Measurements from ENCODE around the gene CYP8B1. TPM values are rescaled to one million over a fixed set of nuclear protein-coding genes. Genes with fewer than 3 reads are reported as not detected.

CYP8B1 gene
- total RNA-seq (2022; extraction: Qiagen RNA extraction) = not detected in 5 replicates

GRCh38 chr3:42875325-42876151 is at the start of gene CYP8B1:
TSS of gene CYP8B1 (minus strand) at chr3:42875879. CDS start at chr3:42875816, 63 bp downstream.

GRCh38 chr3:42906070-42906847 is 30.6 kb upstream of the CYP8B1 start, which contains the start of gene ZNF662:
TSS of gene ZNF662 (plus strand) at chr3:42906142. CDS start at chr3:42908115, 1,973 bp downstream.

Other genes with a start within 250 kb of the CYP8B1 start
- 5.0 to 7.1 TPM (median 6.4 TPM) in 5 replicates for gene ZBTB47, start 222.2 kb downstream of the CYP8B1 start, total RNA-seq (2022; extraction: Qiagen RNA extraction)
- gene KLHL40, start 190.3 kb downstream of the CYP8B1 start, total RNA-seq (2022; extraction: Qiagen RNA extraction) = not detected in 5 replicates
- not detected in 5 replicates for gene HHATL, start 173.1 kb downstream of the CYP8B1 start, total RNA-seq (2022; extraction: Qiagen RNA extraction)
- gene CCDC13, start 102.6 kb downstream of the CYP8B1 start, total RNA-seq (2022; extraction: Qiagen RNA extraction) = 0.30 to 0.74 TPM (median 0.41 TPM) in 5 replicates
- 69.9 to 95.7 TPM (median 75.4 TPM) in 5 replicates for gene HIGD1A, start 71.4 kb downstream of the CYP8B1 start, total RNA-seq (2022; extraction: Qiagen RNA extraction)
- gene ACKR2, start 66.4 kb downstream of the CYP8B1 start, total RNA-seq (2022; extraction: Qiagen RNA extraction) = 0.09 to 0.22 TPM in 2 of 5 replicates, not detected in the others
- gene ZNF662, start 30.3 kb upstream of the CYP8B1 start, total RNA-seq (2022; extraction: Qiagen RNA extraction) = not detected in 5 replicates
- 0.06 to 0.08 TPM in 2 of 5 replicates, not detected in the others for gene GASK1A, start 103.4 kb upstream of the CYP8B1 start, total RNA-seq (2022; extraction: Qiagen RNA extraction)
- gene POMGNT2, start 230.2 kb upstream of the CYP8B1 start, total RNA-seq (2022; extraction: Qiagen RNA extraction) = 6.3 to 9.0 TPM (median 8.1 TPM) in 5 replicates